HEK293T (cell line): ENCODE results near the gene GPR149.

Experiments
- ELF4 ChIP-seq: fragments of 450-650 bp; IDR thresholded peaks from 2 replicates; pipeline ENCODE4 v1.6.1; 2017; ENCODE audit warnings: antibody characterized with exemption
- FOXA1 ChIP-seq: fragments of 450-650 bp; IDR thresholded peaks from 2 replicates; pipeline ENCODE4 v1.6.1; 2016; ENCODE audit warnings: mild to moderate bottlenecking
- FOXM1 ChIP-seq: fragments of 450-650 bp; IDR thresholded peaks from 2 replicates; pipeline ENCODE4 v1.6.1; 2017; ENCODE audit warnings: mild to moderate bottlenecking, borderline replicate concordance
- SUZ12 ChIP-seq: fragments of 450-650 bp; IDR thresholded peaks from 2 replicates; pipeline ENCODE4 v1.6.1; 2016; ENCODE audit warnings: mild to moderate bottlenecking
- TARDBP ChIP-seq: fragments of 450-650 bp; IDR thresholded peaks from 2 replicates; pipeline ENCODE4 v1.6.1; 2016

DNA sequence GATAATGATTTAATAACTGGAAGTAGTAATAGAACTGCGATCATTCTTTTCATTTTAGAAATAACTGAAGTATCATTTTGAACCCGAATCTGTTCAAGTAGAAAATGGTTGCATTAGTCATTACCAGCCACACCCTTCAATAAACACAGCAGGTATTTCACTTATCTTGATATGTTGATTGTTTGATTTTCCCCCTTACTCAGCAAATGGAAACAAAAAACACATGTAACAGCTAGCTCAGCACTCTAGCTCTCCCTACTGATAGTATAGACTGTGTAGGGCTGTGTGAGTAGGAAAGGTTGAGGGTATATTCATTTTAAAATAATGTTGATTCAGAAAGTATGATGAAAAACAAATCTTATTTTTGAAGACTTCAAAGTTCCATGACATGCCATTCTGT, 1.1 kb upstream of the GPR149 start:
- no peak for TF ChIP-seq FOXM1
- no peak for TF ChIP-seq ELF4
- TF ChIP-seq FOXA1, result no peak
- no peak for TF ChIP-seq TARDBP
- no peak for TF ChIP-seq SUZ12
